Measurements from ENCODE around the gene KRTAP12-2. TPM values are rescaled to one million over a fixed set of nuclear protein-coding genes. Genes with fewer than 3 reads are reported as not detected.
"Not testable (repeated sequence)": the region's sequence is repeated elsewhere in the genome, so short reads cannot be mapped to it uniquely, and the experiment has no call there.

KRTAP12-2 gene
- total RNA-seq, 1 donor from 2014 or later = not detected

GRCh38 chr21:44632067-44632466, 34.7 kb downstream of the KRTAP12-2 start:
- FAIRE-seq = no peak
- DNase-seq (ENCODE audit: low spot score in 2 of 2) = no peak

GRCh38 chr21:44630440-44630839, 36.3 kb downstream of the KRTAP12-2 start:
- DNase-seq (ENCODE audit: low spot score in 2 of 2) (no peak), FAIRE-seq (no peak)

- FAIRE-seq (no peak), DNase-seq (ENCODE audit: low spot score in 2 of 2) (no peak)
Measured at GRCh38 chr21:44628707-44629391, 37.9 kb downstream of the KRTAP12-2 start.

- DNase-seq (ENCODE audit: low spot score in 2 of 2); FAIRE-seq: not testable (repeated sequence)
Measured at GRCh38 chr21:44627831-44628233, 38.9 kb downstream of the KRTAP12-2 start.

- FAIRE-seq; DNase-seq (ENCODE audit: low spot score in 2 of 2): not testable (repeated sequence)
Measured at GRCh38 chr21:44627181-44627822, 39.4 kb downstream of the KRTAP12-2 start.

GRCh38 chr21:44626673-44627143, 40.0 kb downstream of the KRTAP12-2 start, which contains the start of gene KRTAP10-9:
Gene KRTAP10-9, plus strand, starts transcription at chr21:44627093. Its CDS starts 79 bp downstream, at chr21:44627172.
- DNase-seq (ENCODE audit: low spot score in 2 of 2) = no peak
- no peak for FAIRE-seq

GRCh38 chr21:44626262-44626661, 40.5 kb downstream of the KRTAP12-2 start:
- FAIRE-seq (no peak), DNase-seq (ENCODE audit: low spot score in 2 of 2) (no peak)

GRCh38 chr21:44625756-44626155, 41.0 kb downstream of the KRTAP12-2 start:
- no peak for FAIRE-seq
- DNase-seq (ENCODE audit: low spot score in 2 of 2) = no peak

GRCh38 chr21:44623575-44623974, 43.2 kb downstream of the KRTAP12-2 start:
- FAIRE-seq (no peak), DNase-seq (ENCODE audit: low spot score in 2 of 2) (no peak)

- DNase-seq (ENCODE audit: low spot score in 2 of 2) (no peak), FAIRE-seq (no peak)
Measured at GRCh38 chr21:44619886-44620285, 46.8 kb downstream of the KRTAP12-2 start.

GRCh38 chr21:44618909-44619308, 47.8 kb downstream of the KRTAP12-2 start:
- no peak for FAIRE-seq
- no peak for DNase-seq (ENCODE audit: low spot score in 2 of 2)

- no peak for FAIRE-seq
Measured at GRCh38 chr21:44618504-44618903, 48.2 kb downstream of the KRTAP12-2 start.

GRCh38 chr21:44617071-44617501, 49.6 kb downstream of the KRTAP12-2 start:
- FAIRE-seq (no peak), DNase-seq (ENCODE audit: low spot score in 2 of 2) (no peak)

More at GRCh38 chr21:44618504-44618903, 48.2 kb downstream of the KRTAP12-2 start:
- DNase-seq (ENCODE audit: low spot score in 2 of 2) = no peak

- FAIRE-seq (no peak), DNase-seq (ENCODE audit: low spot score in 2 of 2) (no peak)
Measured at GRCh38 chr21:44616591-44616926, 50.2 kb downstream of the KRTAP12-2 start.

Small RNA genes lying within 50 kb of the gene (small RNA-seq; reads per million reads assigned to genes)
- not detected for gene KRTAP12-6P

Other genes with a start within 250 kb of the KRTAP12-2 start
- 3.7 TPM for gene LRRC3, start 211.4 kb downstream of the KRTAP12-2 start, total RNA-seq
- gene KRTAP10-1, start 126.7 kb downstream of the KRTAP12-2 start, total RNA-seq = not detected
- not detected for gene KRTAP10-2, start 115.4 kb downstream of the KRTAP12-2 start, total RNA-seq
- not detected for gene KRTAP10-3, start 108.1 kb downstream of the KRTAP12-2 start, total RNA-seq
- not detected for gene KRTAP10-4, start 93.2 kb downstream of the KRTAP12-2 start, total RNA-seq
- not detected for gene KRTAP10-5, start 86.3 kb downstream of the KRTAP12-2 start, total RNA-seq
- not detected for gene KRTAP10-6, start 74.4 kb downstream of the KRTAP12-2 start, total RNA-seq
- gene KRTAP10-7, start 66.3 kb downstream of the KRTAP12-2 start, total RNA-seq = not detected
- gene KRTAP10-8, start 54.8 kb downstream of the KRTAP12-2 start, total RNA-seq = not detected
- gene KRTAP10-9, start 39.8 kb downstream of the KRTAP12-2 start, total RNA-seq = not detected
- gene KRTAP10-10, start 29.6 kb downstream of the KRTAP12-2 start, total RNA-seq = not detected
- gene KRTAP10-11, start 20.5 kb downstream of the KRTAP12-2 start, total RNA-seq = not detected
- not detected for gene KRTAP12-4, start 12.3 kb downstream of the KRTAP12-2 start, total RNA-seq
- gene KRTAP12-3, start 9.0 kb downstream of the KRTAP12-2 start, total RNA-seq = not detected
- not detected for gene KRTAP12-1, start 15.2 kb upstream of the KRTAP12-2 start, total RNA-seq
- not detected for gene KRTAP10-12, start 30.2 kb upstream of the KRTAP12-2 start, total RNA-seq
- gene TSPEAR, start 44.6 kb upstream of the KRTAP12-2 start, total RNA-seq = not detected
- 39.9 TPM for gene UBE2G2, start 134.9 kb upstream of the KRTAP12-2 start, total RNA-seq
- 63.2 TPM for gene SUMO3, start 151.1 kb upstream of the KRTAP12-2 start, total RNA-seq
- gene PTTG1IP, start 206.8 kb upstream of the KRTAP12-2 start, total RNA-seq = 72.2 TPM

All from frontal cortex (tissue), 4 donors.